ENCODE results near the gene BPIFB3. TPM values are rescaled to one million over a fixed set of nuclear protein-coding genes. Genes with fewer than 3 reads are reported as not detected.
A peak's percentile ranks its signal among the peaks of the same experiment; 100 is the strongest.

BPIFB3 gene, protein sequence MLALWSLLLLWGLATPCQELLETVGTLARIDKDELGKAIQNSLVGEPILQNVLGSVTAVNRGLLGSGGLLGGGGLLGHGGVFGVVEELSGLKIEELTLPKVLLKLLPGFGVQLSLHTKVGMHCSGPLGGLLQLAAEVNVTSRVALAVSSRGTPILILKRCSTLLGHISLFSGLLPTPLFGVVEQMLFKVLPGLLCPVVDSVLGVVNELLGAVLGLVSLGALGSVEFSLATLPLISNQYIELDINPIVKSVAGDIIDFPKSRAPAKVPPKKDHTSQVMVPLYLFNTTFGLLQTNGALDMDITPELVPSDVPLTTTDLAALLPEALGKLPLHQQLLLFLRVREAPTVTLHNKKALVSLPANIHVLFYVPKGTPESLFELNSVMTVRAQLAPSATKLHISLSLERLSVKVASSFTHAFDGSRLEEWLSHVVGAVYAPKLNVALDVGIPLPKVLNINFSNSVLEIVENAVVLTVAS
- total RNA-seq (2022) (not detected in 2 replicates), Bru-seq, nascent RNA (not detected), BruChase-seq, experiment 1, labeled RNA remaining after a 2-hour chase (not detected), BruChase-seq, experiment 2, labeled RNA remaining after a 6-hour chase (percentile 5 among the genes with signal in this experiment)
- long read RNA-seq: 0 reads

DNA sequence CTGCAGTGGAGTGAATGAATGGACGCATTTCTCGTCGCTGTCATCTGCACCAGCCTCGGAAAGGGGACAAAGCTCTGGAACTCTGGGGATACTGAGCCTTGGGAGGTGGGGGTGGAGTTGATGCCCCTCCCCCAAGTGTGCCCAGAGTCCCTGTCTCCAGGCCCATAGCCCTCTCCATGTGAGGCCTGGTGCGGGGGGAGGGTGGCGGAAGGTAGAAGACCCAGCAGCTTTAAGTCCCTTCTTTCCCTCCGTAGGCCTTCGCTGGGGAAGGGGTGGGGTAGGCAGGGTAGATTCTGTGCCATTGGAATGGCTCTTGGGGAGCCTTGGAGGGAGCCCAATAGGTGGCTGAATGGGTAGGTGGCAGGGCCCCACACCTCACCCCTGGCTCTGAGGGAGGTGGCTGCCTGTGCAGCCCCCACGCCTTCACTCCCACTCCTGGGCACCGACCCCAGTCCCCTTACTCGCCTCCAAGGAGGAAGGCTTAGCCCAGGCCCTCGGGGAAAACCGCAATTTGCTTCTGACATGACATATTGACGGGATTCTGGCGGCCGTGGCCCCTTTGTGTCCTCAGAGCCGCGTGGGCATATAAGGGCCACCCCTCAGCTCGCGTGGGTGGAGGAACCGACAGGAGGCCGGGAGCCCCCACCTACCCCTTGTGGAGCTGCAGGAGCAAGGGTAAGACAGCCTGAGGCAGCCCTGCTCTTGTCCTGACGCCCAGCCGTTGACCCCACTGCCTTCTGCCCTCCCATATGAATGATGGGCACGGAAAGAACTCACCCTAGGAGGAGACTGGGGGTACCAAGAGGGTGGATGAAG, at the start of gene BPIFB3:
TSS of gene BPIFB3 (plus strand) at position 613 of the 816 bp plus-strand sequence. CDS start 1,533 bp downstream, outside the sequence.
- Histone ChIP-seq H3K36me3 (ENCODE audit: control insufficient read depth, insufficient read depth, low read length) (no peaks in the 10 kb centered on the region), H3K4me3 (ENCODE audit: low read depth, low read length) (no peak within 1 kb of the TSS), H3K9me3 (no peaks in the 10 kb centered on the region), H3K4me1 (no peaks in the 10 kb centered on the region), H3K27me3 (replicated peaks; ENCODE audit: control insufficient read depth, insufficient read depth, low read length) (no peaks in the 10 kb centered on the region)
- H3K9me3 Mint-ChIP-seq (ENCODE audit: unreplicated experiment): no peaks in the 10 kb centered on the region
- peaks cover 13% of the 10 kb centered on the region for H3K27me3 Mint-ChIP-seq (ENCODE audit: insufficient read depth, unreplicated experiment)
- POLR2A ChIA-PET: no interaction called here
- TF ChIP-seq, protein P1, sequence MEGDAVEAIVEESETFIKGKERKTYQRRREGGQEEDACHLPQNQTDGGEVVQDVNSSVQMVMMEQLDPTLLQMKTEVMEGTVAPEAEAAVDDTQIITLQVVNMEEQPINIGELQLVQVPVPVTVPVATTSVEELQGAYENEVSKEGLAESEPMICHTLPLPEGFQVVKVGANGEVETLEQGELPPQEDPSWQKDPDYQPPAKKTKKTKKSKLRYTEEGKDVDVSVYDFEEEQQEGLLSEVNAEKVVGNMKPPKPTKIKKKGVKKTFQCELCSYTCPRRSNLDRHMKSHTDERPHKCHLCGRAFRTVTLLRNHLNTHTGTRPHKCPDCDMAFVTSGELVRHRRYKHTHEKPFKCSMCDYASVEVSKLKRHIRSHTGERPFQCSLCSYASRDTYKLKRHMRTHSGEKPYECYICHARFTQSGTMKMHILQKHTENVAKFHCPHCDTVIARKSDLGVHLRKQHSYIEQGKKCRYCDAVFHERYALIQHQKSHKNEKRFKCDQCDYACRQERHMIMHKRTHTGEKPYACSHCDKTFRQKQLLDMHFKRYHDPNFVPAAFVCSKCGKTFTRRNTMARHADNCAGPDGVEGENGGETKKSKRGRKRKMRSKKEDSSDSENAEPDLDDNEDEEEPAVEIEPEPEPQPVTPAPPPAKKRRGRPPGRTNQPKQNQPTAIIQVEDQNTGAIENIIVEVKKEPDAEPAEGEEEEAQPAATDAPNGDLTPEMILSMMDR (IDR thresholded peaks at IDR 0.05; ENCODE audit: insufficient read depth in 1 of 2, low read depth in 1 of 2, low read length in 1 of 2, severe bottlenecking in 1 of 2, unreplicated experiment in 1 of 2): no peak
- H3K36me3 Mint-ChIP-seq (ENCODE audit: insufficient read depth, unreplicated experiment): peaks cover 5% of the 10 kb centered on the region
- BruUV-seq (replicated peaks): no TSS peak
- no peak within 1 kb of the TSS for H3K4me3 Mint-ChIP-seq (ENCODE audit: unreplicated experiment)
- no peak within 1 kb of the TSS for H3K27ac Mint-ChIP-seq (ENCODE audit: unreplicated experiment)
- CTCF ChIA-PET: no interaction called here
- intact Hi-C loops (cut with micrococcal nuclease; ENCODE audit: unreplicated experiment): no loop called here
- no peak for DNase-seq
- no peaks in the 10 kb centered on the region for H3K4me1 Mint-ChIP-seq (ENCODE audit: low read depth, unreplicated experiment)

DNA sequence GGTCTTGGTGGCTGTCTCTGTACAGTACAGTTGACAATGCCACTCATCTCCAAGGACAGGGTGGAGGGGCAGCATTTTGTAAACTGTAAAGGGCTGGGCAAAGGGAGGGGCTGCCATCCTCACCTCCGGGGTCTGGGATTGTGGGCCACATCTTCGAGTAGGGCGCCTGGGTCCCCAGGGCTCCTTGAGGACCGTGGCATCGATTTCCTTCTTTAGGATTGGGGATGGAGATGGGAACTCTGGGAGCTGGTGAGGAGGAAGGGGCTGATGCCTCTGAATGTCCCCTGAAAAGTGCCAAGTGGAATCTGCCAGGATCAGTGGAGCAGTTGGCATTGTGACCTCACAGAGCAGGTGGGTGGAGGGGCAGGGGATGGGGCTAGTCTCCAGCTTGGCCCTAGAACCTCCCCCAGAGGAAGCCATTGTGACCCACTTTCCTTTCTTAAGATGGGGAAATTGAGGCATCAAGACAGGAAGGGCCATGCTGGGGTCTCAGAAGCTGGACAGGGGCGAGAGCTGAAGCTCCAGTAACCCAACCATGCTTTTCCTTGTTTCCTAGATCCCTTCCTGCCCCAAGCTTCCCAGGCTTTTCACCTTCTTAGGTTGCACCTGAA, 49.5 kb upstream of the BPIFB3 start, which contains the start of gene SUN5:
TSS of gene SUN5 (minus strand) at position 293 of the 611 bp plus-strand sequence. CDS start at position 200, 93 bp downstream.
- CTCF ChIA-PET: interaction anchor here (1.4 kb wide), 1 partner anchor 214 kb away, joined by 3 read pairs; no protein-coding TSS in a partner anchor
- Mint-ChIP-seq H3K27me3 (ENCODE audit: insufficient read depth, unreplicated experiment) (peaks cover 17% of the 10 kb centered on the region), H3K4me1 (ENCODE audit: low read depth, unreplicated experiment) (no peaks in the 10 kb centered on the region), H3K9me3 (ENCODE audit: unreplicated experiment) (peaks cover 10% of the 10 kb centered on the region), H3K27ac (ENCODE audit: unreplicated experiment) (no peak within 1 kb of the TSS), H3K36me3 (ENCODE audit: insufficient read depth, unreplicated experiment) (no peaks in the 10 kb centered on the region), H3K4me3 (ENCODE audit: unreplicated experiment) (no peak within 1 kb of the TSS)
- Histone ChIP-seq H3K4me3 (ENCODE audit: low read depth, low read length) (no peak within 1 kb of the TSS), H3K4me1 (no peaks in the 10 kb centered on the region), H3K9me3 (peaks cover 10% of the 10 kb centered on the region), H3K27me3 (replicated peaks; ENCODE audit: control insufficient read depth, insufficient read depth, low read length) (peaks cover 1% of the 10 kb centered on the region; the same call in 1 of the 2 replicates), H3K36me3 (ENCODE audit: control insufficient read depth, insufficient read depth, low read length) (no peaks in the 10 kb centered on the region)
- no peak for DNase-seq
- intact Hi-C loops (cut with micrococcal nuclease; ENCODE audit: unreplicated experiment): loop anchor here (10.0 kb wide), 1 partner anchor 99 kb away; no protein-coding TSS in a partner anchor
- POLR2A ChIA-PET: interaction anchor here (0.6 kb wide), 1 partner anchor 36 kb away, joined by 3 read pairs; no protein-coding TSS in a partner anchor
- TF ChIP-seq, protein P1 (IDR thresholded peaks at IDR 0.05; ENCODE audit: insufficient read depth in 1 of 2, low read depth in 1 of 2, low read length in 1 of 2, severe bottlenecking in 1 of 2, unreplicated experiment in 1 of 2): no peak
- BruUV-seq (replicated peaks): no TSS peak

Data from Caco-2 (cell line).